ENCODE results near the gene TRAPPC2L. TPM values are rescaled to one million over a fixed set of nuclear protein-coding genes. Genes with fewer than 3 reads are reported as not detected.

TRAPPC2L gene
- total and polyA plus RNA-seq, 2 donors: 49.1 to 54.1 TPM

DNA sequence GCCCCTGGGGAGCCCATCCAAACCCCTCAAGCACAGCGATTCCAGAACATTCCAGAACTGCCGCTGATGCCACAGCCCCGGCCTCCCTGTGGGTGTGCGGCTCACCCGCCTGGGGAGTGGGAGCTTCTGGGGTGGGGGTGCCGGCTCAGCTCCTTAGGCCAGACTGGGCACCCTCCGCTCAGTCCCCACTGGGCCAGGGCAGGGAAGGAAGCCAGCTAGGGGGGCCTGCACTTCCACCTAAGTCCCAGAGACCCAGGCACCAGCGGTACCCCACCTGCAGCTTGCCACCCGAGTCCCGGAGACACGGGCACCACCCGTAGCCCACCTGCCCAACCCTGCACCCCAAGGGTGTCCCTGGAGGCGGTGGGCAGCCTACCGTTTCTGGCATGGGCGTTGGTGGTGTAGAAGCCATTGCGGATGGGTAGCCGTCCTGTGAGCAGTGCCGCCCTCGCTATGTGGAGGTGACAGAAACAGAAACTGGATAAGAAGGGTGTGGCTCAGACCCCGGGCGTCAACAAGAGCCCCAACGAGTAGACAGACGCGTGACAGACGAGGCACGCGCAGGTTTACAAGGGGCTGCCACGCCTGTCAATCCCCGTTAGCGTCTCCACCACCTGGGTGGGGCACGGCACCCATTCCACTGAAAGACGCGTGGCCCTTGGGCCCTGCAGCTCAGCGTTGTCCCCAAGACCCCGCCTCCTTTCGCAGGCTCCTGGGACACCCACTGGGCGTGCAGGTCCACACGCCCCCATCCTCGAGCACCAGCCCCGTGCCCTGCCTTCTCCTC is 15.2 kb upstream of the TRAPPC2L start:
- peaks cover 11 to 15% of the 10 kb centered on the region in 2 donors for H3K36me3 ChIP-seq (ENCODE audit: control insufficient read depth in 2 of 2, insufficient read depth in 2 of 2, low read length in 1 of 2)

DNA sequence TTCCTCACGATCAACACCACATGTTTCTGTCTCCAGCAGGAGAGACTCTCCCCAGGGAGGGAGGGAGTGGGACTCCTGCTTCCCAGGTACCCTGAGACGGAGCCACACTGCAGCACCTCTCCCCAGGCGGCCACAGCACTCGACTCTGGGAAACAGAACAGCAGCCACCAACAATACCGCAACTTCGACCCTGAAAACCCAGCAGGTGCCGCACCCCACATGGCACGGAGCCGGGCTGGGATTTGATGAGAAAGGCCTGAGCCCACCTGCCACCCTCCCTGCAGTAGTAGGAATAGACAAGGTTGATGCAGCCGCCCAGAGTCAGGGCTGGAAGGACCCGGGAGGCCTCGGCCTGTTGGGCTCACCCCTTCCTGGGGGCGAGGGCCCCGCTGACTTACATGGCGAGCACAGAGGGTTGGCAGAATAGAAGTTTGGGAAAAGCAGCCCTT is 14.6 kb upstream of the TRAPPC2L start:
- no peak overlapping the region for H3K27ac ChIP-seq (ENCODE audit: low read depth in 1 of 2, low read length in 1 of 2)
- H3K9me3 ChIP-seq (ENCODE audit: control insufficient read depth in 2 of 2, insufficient read depth in 1 of 2, low read length in 1 of 2): no peaks in the 10 kb centered on the region
- no peaks in the 10 kb centered on the region for H3K27me3 ChIP-seq (ENCODE audit: control insufficient read depth in 2 of 2, insufficient read depth in 1 of 2, low read length in 1 of 2)
- no peaks in the 10 kb centered on the region for H3K4me1 ChIP-seq (ENCODE audit: control insufficient read depth in 2 of 2, insufficient read depth in 2 of 2, low read length in 2 of 2)
- no peak for DNase-seq (ENCODE audit: low read depth in 6 of 9, low spot score in 9 of 9)
- no peak overlapping the region for H3K4me3 ChIP-seq (ENCODE audit: low read length in 2 of 2)
- peaks cover 11 to 15% of the 10 kb centered on the region in 2 donors for H3K36me3 ChIP-seq (ENCODE audit: control insufficient read depth in 2 of 2, insufficient read depth in 2 of 2, low read length in 1 of 2)
- WGBS: 84% methylated on average over 15 of the region's 15 CpGs

More for the DNA sequence above, 15.2 kb upstream of the TRAPPC2L start:
- no peaks in the 10 kb centered on the region for H3K9me3 ChIP-seq (ENCODE audit: control insufficient read depth in 2 of 2, insufficient read depth in 1 of 2, low read length in 1 of 2)
- no peak for DNase-seq (ENCODE audit: low read depth in 6 of 9, low spot score in 9 of 9)
- no peak overlapping the region for H3K27ac ChIP-seq (ENCODE audit: low read depth in 1 of 2, low read length in 1 of 2)
- 97% methylated on average over 40 of the region's 40 CpGs for WGBS
- no peak overlapping the region for H3K4me3 ChIP-seq (ENCODE audit: low read length in 2 of 2)
- H3K4me1 ChIP-seq (ENCODE audit: control insufficient read depth in 2 of 2, insufficient read depth in 2 of 2, low read length in 2 of 2): no peaks in the 10 kb centered on the region
- H3K27me3 ChIP-seq (ENCODE audit: control insufficient read depth in 2 of 2, insufficient read depth in 1 of 2, low read length in 1 of 2): no peaks in the 10 kb centered on the region

DNA sequence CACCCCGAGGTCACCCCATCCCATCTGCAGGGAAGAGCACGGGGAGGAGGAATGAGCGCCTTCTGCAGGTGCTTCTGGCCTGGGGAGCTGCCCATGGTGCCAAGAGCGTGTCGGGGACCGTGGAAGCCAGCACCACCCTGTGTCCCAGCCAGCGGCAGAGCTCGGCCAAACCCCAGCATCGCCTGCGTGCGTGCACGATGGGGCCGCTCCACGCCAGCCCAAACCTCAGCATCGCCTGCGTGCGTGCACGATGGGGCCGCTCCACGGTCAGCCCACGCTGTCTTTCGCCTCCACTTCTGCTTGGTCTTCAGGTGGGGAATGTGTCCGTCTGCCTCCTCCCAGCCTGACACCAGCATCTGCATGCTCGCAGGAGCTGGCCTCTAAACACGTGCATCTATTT is 14.1 kb upstream of the TRAPPC2L start:
- no peaks in the 10 kb centered on the region for H3K9me3 ChIP-seq (ENCODE audit: control insufficient read depth in 2 of 2, insufficient read depth in 1 of 2, low read length in 1 of 2)
- H3K27ac ChIP-seq (ENCODE audit: low read depth in 1 of 2, low read length in 1 of 2): no peak overlapping the region
- H3K36me3 ChIP-seq (ENCODE audit: control insufficient read depth in 2 of 2, insufficient read depth in 2 of 2, low read length in 1 of 2): peaks cover 11 to 15% of the 10 kb centered on the region in 2 donors
- H3K4me3 ChIP-seq (ENCODE audit: low read length in 2 of 2): no peak overlapping the region
- no peak for DNase-seq (ENCODE audit: low read depth in 6 of 9, low spot score in 9 of 9)
- no peaks in the 10 kb centered on the region for H3K27me3 ChIP-seq (ENCODE audit: control insufficient read depth in 2 of 2, insufficient read depth in 1 of 2, low read length in 1 of 2)
- WGBS: 98% methylated on average over 25 of the region's 25 CpGs
- H3K4me1 ChIP-seq (ENCODE audit: control insufficient read depth in 2 of 2, insufficient read depth in 2 of 2, low read length in 2 of 2): no peaks in the 10 kb centered on the region

DNA sequence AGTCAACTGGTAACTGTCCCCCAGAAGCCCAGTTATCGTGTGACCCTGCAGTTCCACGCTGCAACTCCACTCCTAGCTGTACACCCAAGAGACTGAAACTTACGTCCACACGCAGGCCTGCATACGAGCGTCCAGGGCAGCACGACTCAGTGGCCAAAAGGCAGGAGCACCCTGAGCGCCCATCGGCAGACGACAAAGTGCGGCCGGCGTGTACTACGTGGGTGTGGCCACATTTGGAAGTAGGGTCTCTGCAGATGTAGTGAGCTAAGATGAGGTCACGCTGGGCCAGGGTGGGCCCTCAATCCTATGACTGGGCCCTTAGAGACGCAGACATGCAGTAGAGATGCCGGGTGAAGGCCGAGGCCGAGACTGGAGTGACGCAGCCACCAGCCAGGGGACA is 13.7 kb upstream of the TRAPPC2L start:
- WGBS: 93% methylated on average over 20 of the region's 20 CpGs
- Histone ChIP-seq H3K9me3 (ENCODE audit: control insufficient read depth in 2 of 2, insufficient read depth in 1 of 2, low read length in 1 of 2) (no peaks in the 10 kb centered on the region), H3K27me3 (ENCODE audit: control insufficient read depth in 2 of 2, insufficient read depth in 1 of 2, low read length in 1 of 2) (no peaks in the 10 kb centered on the region), H3K4me3 (ENCODE audit: low read length in 2 of 2) (no peak overlapping the region), H3K36me3 (ENCODE audit: control insufficient read depth in 2 of 2, insufficient read depth in 2 of 2, low read length in 1 of 2) (peaks cover 11 to 15% of the 10 kb centered on the region in 2 donors), H3K27ac (ENCODE audit: low read depth in 1 of 2, low read length in 1 of 2) (no peak overlapping the region), H3K4me1 (ENCODE audit: control insufficient read depth in 2 of 2, insufficient read depth in 2 of 2, low read length in 2 of 2) (no peaks in the 10 kb centered on the region)
- DNase-seq (ENCODE audit: low read depth in 6 of 9, low spot score in 9 of 9): no peak

DNA sequence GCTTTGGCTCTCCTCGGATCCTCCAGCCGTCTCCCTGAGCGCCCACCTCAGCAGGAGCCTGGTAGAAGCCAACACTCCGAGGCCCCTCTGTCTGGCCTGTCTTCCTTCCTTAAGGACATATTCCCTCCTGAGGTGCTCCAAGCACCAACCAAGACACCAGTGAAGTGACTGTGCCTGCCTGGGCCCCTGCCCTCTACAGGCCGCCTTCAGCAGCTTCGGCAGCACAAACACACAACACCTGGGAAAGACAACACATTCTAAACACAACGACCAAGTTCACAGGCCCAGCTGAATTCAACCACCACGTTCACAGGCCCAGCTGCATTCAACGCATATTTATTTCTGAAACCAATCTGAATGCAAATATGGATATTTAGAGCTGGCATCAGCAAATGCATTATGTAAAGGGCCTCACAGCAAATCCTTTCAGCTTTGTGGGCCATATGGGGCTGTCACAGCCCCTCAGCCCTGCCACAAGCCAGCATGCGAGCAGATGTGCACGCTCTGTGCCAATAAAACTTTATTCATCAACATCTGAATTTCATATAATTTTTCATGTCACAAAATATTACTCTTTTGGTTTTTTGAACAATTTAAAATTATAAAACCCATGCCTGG is 12.4 kb upstream of the TRAPPC2L start:
- peaks cover 9 to 11% of the 10 kb centered on the region in 2 donors for H3K36me3 ChIP-seq (ENCODE audit: control insufficient read depth in 2 of 2, insufficient read depth in 2 of 2, low read length in 1 of 2)
- no peak overlapping the region for H3K27ac ChIP-seq (ENCODE audit: low read depth in 1 of 2, low read length in 1 of 2)
- no peaks in the 10 kb centered on the region for H3K27me3 ChIP-seq (ENCODE audit: control insufficient read depth in 2 of 2, insufficient read depth in 1 of 2, low read length in 1 of 2)
- no peaks in the 10 kb centered on the region for H3K9me3 ChIP-seq (ENCODE audit: control insufficient read depth in 2 of 2, insufficient read depth in 1 of 2, low read length in 1 of 2)
- H3K4me3 ChIP-seq (ENCODE audit: low read length in 2 of 2): no peak overlapping the region
- DNase-seq (ENCODE audit: low read depth in 6 of 9, low spot score in 9 of 9): no peak
- H3K4me1 ChIP-seq (ENCODE audit: control insufficient read depth in 2 of 2, insufficient read depth in 2 of 2, low read length in 2 of 2): no peaks in the 10 kb centered on the region
- WGBS: 83% methylated on average over 11 of the region's 11 CpGs

DNA sequence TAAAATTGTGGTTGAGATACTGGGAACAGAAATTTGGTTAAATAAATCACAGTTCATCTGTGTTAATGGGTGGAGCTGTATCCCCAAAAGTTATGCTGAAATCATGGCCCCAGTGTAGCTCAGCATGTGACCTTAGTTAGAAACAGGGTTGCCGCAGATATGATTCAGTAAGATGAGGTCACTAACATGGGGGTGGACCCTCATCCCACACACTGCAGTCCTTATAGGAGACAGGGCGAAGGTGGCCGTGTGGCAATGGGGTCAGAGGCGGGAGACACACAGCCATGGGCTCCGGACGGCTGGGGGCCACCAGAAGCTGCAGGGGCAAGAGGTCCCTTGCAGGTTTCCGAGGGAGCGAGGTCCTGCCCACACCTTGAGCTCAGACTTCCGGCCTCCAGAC is 10.8 kb upstream of the TRAPPC2L start:
- DNase-seq (ENCODE audit: low read depth in 6 of 9, low spot score in 9 of 9): no peak
- 98% methylated on average over 9 of the region's 9 CpGs for WGBS
- H3K4me1 ChIP-seq (ENCODE audit: control insufficient read depth in 2 of 2, insufficient read depth in 2 of 2, low read length in 2 of 2): no peaks in the 10 kb centered on the region
- peaks cover 7 to 9% of the 10 kb centered on the region in 2 donors for H3K36me3 ChIP-seq (ENCODE audit: control insufficient read depth in 2 of 2, insufficient read depth in 2 of 2, low read length in 1 of 2)
- H3K27me3 ChIP-seq (ENCODE audit: control insufficient read depth in 2 of 2, insufficient read depth in 1 of 2, low read length in 1 of 2): no peaks in the 10 kb centered on the region
- no peak overlapping the region for H3K27ac ChIP-seq (ENCODE audit: low read depth in 1 of 2, low read length in 1 of 2)
- H3K4me3 ChIP-seq (ENCODE audit: low read length in 2 of 2): no peak overlapping the region
- H3K9me3 ChIP-seq (ENCODE audit: control insufficient read depth in 2 of 2, insufficient read depth in 1 of 2, low read length in 1 of 2): no peaks in the 10 kb centered on the region

DNA sequence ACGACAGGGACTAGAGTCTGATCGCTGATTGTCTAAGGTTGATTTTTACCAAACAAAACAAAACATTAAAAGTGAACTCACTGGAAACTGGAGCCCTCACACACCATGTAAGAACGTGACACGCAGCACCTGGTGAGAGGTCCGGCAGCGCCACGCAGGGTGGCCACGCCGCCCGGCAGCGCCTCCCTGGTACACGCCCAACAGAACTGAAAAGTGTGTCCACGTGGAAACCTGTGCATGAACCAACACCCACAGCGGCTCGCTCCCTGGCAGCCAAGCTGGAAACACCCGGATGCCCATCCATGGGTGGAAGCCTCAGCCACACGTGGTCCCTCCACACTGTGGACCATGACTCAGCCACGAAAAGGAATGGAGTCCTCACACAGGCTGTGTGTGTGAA is 9.3 kb upstream of the TRAPPC2L start:
- no peaks in the 10 kb centered on the region for H3K4me1 ChIP-seq (ENCODE audit: control insufficient read depth in 2 of 2, insufficient read depth in 2 of 2, low read length in 2 of 2)
- peaks cover 7 to 9% of the 10 kb centered on the region in 2 donors for H3K36me3 ChIP-seq (ENCODE audit: control insufficient read depth in 2 of 2, insufficient read depth in 2 of 2, low read length in 1 of 2)
- H3K27me3 ChIP-seq (ENCODE audit: control insufficient read depth in 2 of 2, insufficient read depth in 1 of 2, low read length in 1 of 2): no peaks in the 10 kb centered on the region
- H3K4me3 ChIP-seq (ENCODE audit: low read length in 2 of 2): no peak overlapping the region
- H3K9me3 ChIP-seq (ENCODE audit: control insufficient read depth in 2 of 2, insufficient read depth in 1 of 2, low read length in 1 of 2): no peaks in the 10 kb centered on the region
- WGBS: 92% methylated on average over 18 of the region's 18 CpGs
- DNase-seq (ENCODE audit: low read depth in 6 of 9, low spot score in 9 of 9): no peak
- no peak overlapping the region for H3K27ac ChIP-seq (ENCODE audit: low read depth in 1 of 2, low read length in 1 of 2)

DNA sequence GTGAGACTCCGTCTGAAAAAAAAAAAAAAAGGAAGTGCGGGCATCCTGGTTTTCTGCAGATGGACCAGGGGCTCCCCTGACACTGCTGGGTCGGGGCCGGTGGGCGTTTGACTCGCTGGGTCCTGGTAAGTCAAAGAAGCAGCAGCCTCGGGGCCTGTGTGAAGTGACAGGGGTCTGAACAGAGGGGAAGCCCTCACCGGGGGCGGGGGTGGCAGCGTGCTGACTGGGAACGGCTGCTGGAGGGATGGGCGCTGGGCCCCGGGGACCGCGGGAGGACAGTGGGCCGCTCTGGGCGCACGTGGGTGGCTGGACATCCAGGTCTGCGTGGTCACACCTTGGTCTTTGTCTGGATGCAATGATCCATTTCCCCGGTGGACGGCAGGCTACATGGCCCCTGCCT is 8.4 kb upstream of the TRAPPC2L start:
- H3K27me3 ChIP-seq (ENCODE audit: control insufficient read depth in 2 of 2, insufficient read depth in 1 of 2, low read length in 1 of 2): no peaks in the 10 kb centered on the region
- H3K9me3 ChIP-seq (ENCODE audit: control insufficient read depth in 2 of 2, insufficient read depth in 1 of 2, low read length in 1 of 2): no peaks in the 10 kb centered on the region
- no peak for DNase-seq (ENCODE audit: low read depth in 6 of 9, low spot score in 9 of 9)
- WGBS: 95% methylated on average over 21 of the region's 21 CpGs
- no peak overlapping the region for H3K4me3 ChIP-seq (ENCODE audit: low read length in 2 of 2)
- H3K36me3 ChIP-seq (ENCODE audit: control insufficient read depth in 2 of 2, insufficient read depth in 2 of 2, low read length in 1 of 2): peaks cover 7 to 9% of the 10 kb centered on the region in 2 donors
- H3K4me1 ChIP-seq (ENCODE audit: control insufficient read depth in 2 of 2, insufficient read depth in 2 of 2, low read length in 2 of 2): no peaks in the 10 kb centered on the region
- H3K27ac ChIP-seq (ENCODE audit: low read depth in 1 of 2, low read length in 1 of 2): no peak overlapping the region

DNA sequence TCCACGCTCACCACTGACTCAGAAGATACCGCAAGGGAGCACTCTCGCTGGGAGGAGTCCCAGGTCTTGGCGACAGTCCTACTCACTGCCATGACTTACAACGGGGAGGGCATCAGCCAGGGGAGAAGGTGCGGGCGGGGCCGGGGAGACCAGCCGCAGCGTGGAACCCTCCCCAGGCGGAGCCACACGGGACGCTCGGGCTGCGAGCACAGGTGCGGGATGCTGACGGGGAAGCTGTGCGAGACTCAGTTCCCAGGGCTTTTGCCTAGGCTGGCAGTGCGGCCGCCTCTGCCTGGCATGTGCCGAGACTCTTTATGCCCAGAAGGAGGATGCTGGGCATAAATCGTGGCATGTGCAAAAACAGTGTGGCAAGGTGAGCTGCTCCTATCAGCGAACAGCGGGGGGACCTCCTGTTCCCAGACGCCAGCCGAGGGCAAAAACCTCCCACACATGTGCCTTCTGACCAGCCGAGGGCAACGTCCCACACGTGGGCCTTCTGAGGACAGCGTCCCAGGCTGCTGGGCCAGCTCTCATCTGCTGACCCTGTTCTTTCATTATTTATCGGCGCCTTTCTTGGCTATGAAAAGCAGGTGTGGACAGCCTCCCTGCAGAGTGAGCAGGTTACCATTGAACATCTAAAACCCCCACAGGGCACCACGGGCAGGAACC is 6.3 kb upstream of the TRAPPC2L start:
- no peaks in the 10 kb centered on the region for H3K27me3 ChIP-seq (ENCODE audit: control insufficient read depth in 2 of 2, insufficient read depth in 1 of 2, low read length in 1 of 2)

More for the DNA sequence above, 6.3 kb upstream of the TRAPPC2L start:
- Histone ChIP-seq H3K4me3 (ENCODE audit: low read length in 2 of 2) (no peak overlapping the region), H3K27ac (ENCODE audit: low read depth in 1 of 2, low read length in 1 of 2) (no peak overlapping the region), H3K9me3 (ENCODE audit: control insufficient read depth in 2 of 2, insufficient read depth in 1 of 2, low read length in 1 of 2) (peaks cover 0 to 3% of the 10 kb centered on the region in 2 donors), H3K36me3 (ENCODE audit: control insufficient read depth in 2 of 2, insufficient read depth in 2 of 2, low read length in 1 of 2) (peaks cover 7 to 9% of the 10 kb centered on the region in 2 donors), H3K4me1 (ENCODE audit: control insufficient read depth in 2 of 2, insufficient read depth in 2 of 2, low read length in 2 of 2) (peaks cover 3 to 14% of the 10 kb centered on the region in 2 donors)
- no peak for DNase-seq (ENCODE audit: low read depth in 6 of 9, low spot score in 9 of 9)
- WGBS: 94% methylated on average over 33 of the region's 33 CpGs

Measured in thymus (tissue), 11 donors.